H9 (cell line): Measurements from ENCODE around the gene CWH43. TPM values are rescaled to one million over a fixed set of nuclear protein-coding genes. Genes with fewer than 3 reads are reported as not detected.

Experiments used
- DNase-seq: peaks from one replicate; pipeline ENCODE4 v3.0.0-alpha.2; 2017
- H2AFZ ChIP-seq: one replicate; pipeline ENCODE4 v1.6.1; 2013; ENCODE audit warnings: mild to moderate bottlenecking, low read length, control low read depth, moderate library complexity
- H2AK5ac ChIP-seq: 2 replicates; pipeline ENCODE4 v1.6.1; 2013; ENCODE audit warnings: low read length, control low read depth, mixed read lengths; ENCODE audit not compliant: insufficient read length
- H2BK120ac ChIP-seq: one replicate; pipeline ENCODE4 v1.6.1; 2013; ENCODE audit warnings: low read depth, mild to moderate bottlenecking, low read length, control low read depth, inconsistent platforms; ENCODE audit not compliant: poor library complexity, severe bottlenecking
- H2BK12ac ChIP-seq: 2 replicates; pipeline ENCODE4 v1.6.1; 2013; ENCODE audit warnings: low read length, control low read depth, mixed read lengths, low read depth; ENCODE audit not compliant: insufficient read length
- H2BK15ac ChIP-seq: 2 replicates; pipeline ENCODE4 v1.6.1; 2013; ENCODE audit warnings: low read depth, low read length, control low read depth
- H2BK20ac ChIP-seq: one replicate; pipeline ENCODE4 v1.6.1; 2013; ENCODE audit warnings: low read depth, mild to moderate bottlenecking, low read length, control low read depth, inconsistent platforms; ENCODE audit not compliant: poor library complexity, severe bottlenecking
- H2BK5ac ChIP-seq: 2 replicates; pipeline ENCODE4 v1.6.1; 2013; ENCODE audit warnings: low read length, control low read depth, mixed read lengths; ENCODE audit not compliant: insufficient read length
- H3K14ac ChIP-seq: 2 replicates; pipeline ENCODE4 v1.6.1; 2013; ENCODE audit warnings: low read length, control low read depth; ENCODE audit not compliant: insufficient read depth
- H3K18ac ChIP-seq: 2 replicates; pipeline ENCODE4 v1.6.1; 2013; ENCODE audit warnings: low read depth, mild to moderate bottlenecking, mixed read lengths, low read length, control low read depth; ENCODE audit not compliant: insufficient read length
- H3K23ac ChIP-seq: 2 replicates; pipeline ENCODE4 v1.6.1; 2013; ENCODE audit warnings: low read length, control low read depth, mixed read lengths, low read depth; ENCODE audit not compliant: insufficient read length
- H3K23me2 ChIP-seq: 2 replicates; pipeline ENCODE4 v1.6.1; 2013; ENCODE audit warnings: low read depth, mild to moderate bottlenecking, mixed read lengths, low read length, control low read depth; ENCODE audit not compliant: insufficient read length, poor library complexity, severe bottlenecking
- H3K27ac ChIP-seq: 2 replicates; pipeline ENCODE4 v1.5.1; 2013; ENCODE audit warnings: low read length, control low read depth, mixed read lengths, low read depth; ENCODE audit not compliant: insufficient read length
- H3K27me3 ChIP-seq: 2 replicates; pipeline ENCODE4 v1.6.1; 2013; ENCODE audit warnings: low read length, control low read depth, inconsistent platforms; ENCODE audit not compliant: insufficient read depth
- H3K4ac ChIP-seq: 2 replicates; pipeline ENCODE4 v1.6.1; 2013; ENCODE audit warnings: low read depth, mild to moderate bottlenecking, control low read depth, inconsistent platforms, low read length, moderate library complexity
- H3K4me1 ChIP-seq: 2 replicates; pipeline ENCODE4 v1.6.1; 2013; ENCODE audit warnings: low read length, control low read depth, inconsistent platforms; ENCODE audit not compliant: insufficient read depth
- H3K4me2 ChIP-seq: 2 replicates; pipeline ENCODE4 v1.6.1; 2013; ENCODE audit warnings: low read length, control low read depth, mixed read lengths; ENCODE audit not compliant: insufficient read length, insufficient read depth
- H3K56ac ChIP-seq: 2 replicates; pipeline ENCODE4 v1.6.1; 2013; ENCODE audit warnings: low read depth, mild to moderate bottlenecking, mixed read lengths, low read length, control low read depth; ENCODE audit not compliant: insufficient read length
- H3K79me1 ChIP-seq: 2 replicates; pipeline ENCODE4 v1.6.1; 2013; ENCODE audit warnings: low read depth, mild to moderate bottlenecking, moderate library complexity, low read length, control low read depth, inconsistent platforms; ENCODE audit not compliant: insufficient read depth, poor library complexity, severe bottlenecking
- H3K79me2 ChIP-seq: 2 replicates; pipeline ENCODE4 v1.6.1; 2013; ENCODE audit warnings: low read length, control low read depth, inconsistent platforms; ENCODE audit not compliant: insufficient read depth
- H3K9ac ChIP-seq: 2 replicates; pipeline ENCODE4 v1.6.1; 2013; ENCODE audit warnings: low read length, control low read depth, mixed read lengths; ENCODE audit not compliant: insufficient read length; ENCODE audit errors: extremely low read depth
- H3K9me3 ChIP-seq: one replicate; pipeline ENCODE4 v1.6.1; 2013; ENCODE audit warnings: low read depth, low read length, inconsistent platforms; ENCODE audit not compliant: control insufficient read depth
- H3T11ph ChIP-seq: one replicate; pipeline ENCODE4 v1.6.1; 2013; ENCODE audit warnings: mild to moderate bottlenecking, low read length, control low read depth, inconsistent platforms
- H4K20me1 ChIP-seq: one replicate; pipeline ENCODE4 v1.6.1; 2013; ENCODE audit not compliant: control insufficient read depth, insufficient read length, insufficient read depth
- H4K5ac ChIP-seq: 2 replicates; pipeline ENCODE4 v1.6.1; 2013; ENCODE audit warnings: low read depth, mild to moderate bottlenecking, mixed read lengths, low read length, control low read depth; ENCODE audit not compliant: insufficient read length
- H4K8ac ChIP-seq: replicated peaks from 2 replicates; pipeline ENCODE4 v1.6.1; 2013; ENCODE audit warnings: low read length, control low read depth, mixed read lengths, low read depth; ENCODE audit not compliant: insufficient read length
- H4K91ac ChIP-seq: 2 replicates; pipeline ENCODE4 v1.6.1; 2013; ENCODE audit warnings: low read depth, mild to moderate bottlenecking, moderate library complexity, mixed read lengths, low read length, control low read depth; ENCODE audit not compliant: insufficient read length
- H3K27ac Mint-ChIP-seq, 3 experiments: 2 replicates in 2 of 3; 3 replicates in 1 of 3; pipeline ENCODE4 v1.8.0; 2020 to 2021; ENCODE audit warnings: mixed read lengths in 3 of 3, mild to moderate bottlenecking in 1 of 3, moderate library complexity in 1 of 3
- H3K27me3 Mint-ChIP-seq: 2 replicates; pipeline ENCODE4 v1.8.0; 2021; ENCODE audit warnings: low read depth, mild to moderate bottlenecking, moderate library complexity, mixed read lengths
- H3K36me3 Mint-ChIP-seq, 3 experiments: 2 replicates in 2 of 3; 3 replicates in 1 of 3; pipeline ENCODE4 v1.8.0; 2020 to 2021; ENCODE audit warnings: low read depth in 3 of 3, mixed read lengths in 3 of 3; ENCODE audit not compliant: insufficient read depth in 1 of 3
- H3K4me1 Mint-ChIP-seq, 2 experiments: 2 replicates each; pipeline ENCODE4 v1.8.0; 2020; ENCODE audit warnings: mixed read lengths in 2 of 2
- H3K4me3 Mint-ChIP-seq, 2 experiments: 2 replicates in 1 of 2; 3 replicates in 1 of 2; pipeline ENCODE4 v1.8.0; 2020 to 2021; ENCODE audit warnings: mild to moderate bottlenecking in 2 of 2, mixed read lengths in 2 of 2, moderate library complexity in 1 of 2
- H3K9me3 Mint-ChIP-seq, 2 experiments: 2 replicates in 1 of 2; 3 replicates in 1 of 2; pipeline ENCODE4 v1.8.0; 2020; ENCODE audit warnings: mild to moderate bottlenecking in 2 of 2, mixed read lengths in 2 of 2, moderate library complexity in 1 of 2
- WGBS: extraction: QIAGEN DNeasy Blood & Tissue Kit; methylation state at CpG from one replicate; pipeline ENCODE4 v1.1.7; 2013; ENCODE audit warnings: missing lambda C conversion rate, low lambda C conversion rate, mixed read lengths; ENCODE audit not compliant: insufficient read length; ENCODE audit errors: extremely low coverage; 5-methylcytosine and 5-hydroxymethylcytosine counted together
- total RNA-seq: library from RNA; stranded (reverse); gene quantifications from 2 replicates; pipeline ENCODE4 v1.2.1, GENCODE V29; 2021
- TF ChIP-seq, protein P1 (sequence below): fragments of 200-600 bp; sonication (generic); conservative IDR thresholded peaks from 3 replicates; pipeline ENCODE4 v1.8.0; 2021; ENCODE audit warnings: antibody characterized with exemption, mild to moderate bottlenecking

CWH43 gene
- total RNA-seq, 1 experiment from 2014 or later = not detected

DNA sequence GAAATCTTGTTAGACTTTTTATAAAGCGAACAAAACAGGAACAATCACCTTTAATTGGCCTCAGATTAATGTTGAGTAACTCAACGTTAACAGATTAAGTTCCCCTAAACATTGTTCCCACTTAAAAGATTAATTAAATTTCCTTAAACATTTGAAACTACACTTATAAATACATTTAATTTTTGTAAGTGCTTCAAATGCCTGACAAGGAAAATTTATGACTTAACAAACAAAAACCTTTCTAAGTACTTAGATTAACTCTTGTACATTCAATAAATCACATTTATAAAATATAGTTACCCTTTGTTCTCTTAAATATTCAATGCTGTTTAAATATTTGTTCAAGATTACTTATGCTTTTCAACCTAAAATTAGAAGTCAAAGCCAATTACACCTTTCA lies 40.1 kb upstream of the CWH43 start:
- Histone ChIP-seq H3K14ac (no peak overlapping the region), H4K91ac (no peak overlapping the region), H2BK12ac (no peak overlapping the region), H3K79me2 (no peaks in the 10 kb centered on the region), H3K4ac (no peak overlapping the region), H2AFZ (no peak overlapping the region), H4K5ac (no peak overlapping the region), H3K27ac (no peak overlapping the region), H3K56ac (no peak overlapping the region), H3K4me1 (peaks cover 5% of the 10 kb centered on the region), H4K20me1 (no peaks in the 10 kb centered on the region), H3K18ac (no peak overlapping the region), H2AK5ac (no peak overlapping the region), H2BK15ac (no peak overlapping the region), H3K4me2 (no peak overlapping the region), H2BK5ac (no peak overlapping the region), H3K23me2 (no peaks in the 10 kb centered on the region), H4K8ac (no peak overlapping the region), H3K9ac (no peak overlapping the region), H3K79me1 (no peaks in the 10 kb centered on the region), H3T11ph (no peak overlapping the region), H3K23ac (no peak overlapping the region), H3K27me3 (no peaks in the 10 kb centered on the region), H3K9me3 (no peaks in the 10 kb centered on the region), H2BK120ac (no peak overlapping the region), H2BK20ac (no peak overlapping the region)
- Mint-ChIP-seq H3K27me3 (peaks cover 22% of the 10 kb centered on the region), H3K4me3 (no peak overlapping the region), H3K36me3 (no peaks in the 10 kb centered on the region), H3K9me3 (no peaks in the 10 kb centered on the region; a peak in 2 of 5 replicates), H3K27ac (no peak overlapping the region), H3K4me1 (peaks cover 13 to 16% of the 10 kb centered on the region in 2 experiments)
- WGBS = no CpG with 5 or more reads among the region's 2 CpGs
- DNase-seq = no peak
- TF ChIP-seq, protein P1, sequence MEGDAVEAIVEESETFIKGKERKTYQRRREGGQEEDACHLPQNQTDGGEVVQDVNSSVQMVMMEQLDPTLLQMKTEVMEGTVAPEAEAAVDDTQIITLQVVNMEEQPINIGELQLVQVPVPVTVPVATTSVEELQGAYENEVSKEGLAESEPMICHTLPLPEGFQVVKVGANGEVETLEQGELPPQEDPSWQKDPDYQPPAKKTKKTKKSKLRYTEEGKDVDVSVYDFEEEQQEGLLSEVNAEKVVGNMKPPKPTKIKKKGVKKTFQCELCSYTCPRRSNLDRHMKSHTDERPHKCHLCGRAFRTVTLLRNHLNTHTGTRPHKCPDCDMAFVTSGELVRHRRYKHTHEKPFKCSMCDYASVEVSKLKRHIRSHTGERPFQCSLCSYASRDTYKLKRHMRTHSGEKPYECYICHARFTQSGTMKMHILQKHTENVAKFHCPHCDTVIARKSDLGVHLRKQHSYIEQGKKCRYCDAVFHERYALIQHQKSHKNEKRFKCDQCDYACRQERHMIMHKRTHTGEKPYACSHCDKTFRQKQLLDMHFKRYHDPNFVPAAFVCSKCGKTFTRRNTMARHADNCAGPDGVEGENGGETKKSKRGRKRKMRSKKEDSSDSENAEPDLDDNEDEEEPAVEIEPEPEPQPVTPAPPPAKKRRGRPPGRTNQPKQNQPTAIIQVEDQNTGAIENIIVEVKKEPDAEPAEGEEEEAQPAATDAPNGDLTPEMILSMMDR = no peak
